ENCODE measurements around the gene SLC35E1. TPM values are rescaled to one million over a fixed set of nuclear protein-coding genes. Genes with fewer than 3 reads are reported as not detected.
A peak's percentile ranks its signal among the peaks of the same experiment; 100 is the strongest.

Gene SLC35E1
- total and polyA plus RNA-seq, 2 of the 13 experiments (the other 11 are each of a cell fraction or from before 2014, with no cell fraction given) = 21.2 to 46.5 TPM

DNA sequence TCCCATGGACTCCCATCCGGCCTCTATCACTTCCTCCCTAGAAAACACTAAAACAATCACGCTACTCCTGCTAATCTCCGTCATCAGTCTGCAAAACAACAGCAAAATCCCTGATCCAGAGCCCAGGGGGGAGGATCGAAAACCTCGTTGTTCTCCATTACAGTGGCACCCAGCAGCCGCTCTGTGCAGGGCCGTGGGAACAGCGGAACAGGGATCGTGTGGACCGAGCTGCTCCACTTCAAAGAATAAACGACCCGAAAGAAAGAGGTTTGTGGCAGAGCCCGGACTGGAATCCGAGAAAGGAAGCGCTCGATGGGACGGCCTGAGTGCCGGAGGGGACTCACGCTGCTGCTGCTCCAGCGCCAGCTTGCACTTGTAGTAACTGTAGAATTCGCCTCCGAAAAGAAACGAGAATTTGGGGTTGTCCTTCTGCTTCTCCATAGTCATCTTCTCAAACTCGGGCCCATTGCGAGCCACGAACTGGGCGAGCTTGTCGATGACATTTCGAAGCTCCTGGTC lies 30.6 kb downstream of the SLC35E1 start:
- ChIA-PET POLR2A (interaction anchor here (0.9 kb wide), 1 partner anchor 45 kb away, joined by 4 read pairs; the partner anchor contains the start of genes C19orf44 and CALR3), CTCF (ENCODE audit: low intra/inter-chr PET ratio, low total read pairs) (no interaction called here)
- Histone ChIP-seq H3K4me1 (ENCODE audit: insufficient read depth, low read length) (peaks cover 32% of the 10 kb centered on the region), H3K36me3 (replicated peaks in 1 of 2; ENCODE audit: control insufficient read depth in 1 of 2, insufficient read depth in 2 of 2, low read length in 2 of 2) (peaks cover 10 to 25% of the 10 kb centered on the region in 2 experiments), H4K20me1 (ENCODE audit: insufficient read depth, low read length) (peaks cover 21% of the 10 kb centered on the region), H3K27me3 (ENCODE audit: control insufficient read depth in 1 of 2, insufficient read depth in 2 of 2, low read length in 2 of 2) (no peaks in the 10 kb centered on the region; a peak in 1 of 5 replicates), H3K79me2 (ENCODE audit: insufficient read depth, low read length) (peaks cover 59% of the 10 kb centered on the region), H3K4me2 (ENCODE audit: low read depth, low read length) (peak overlapping the region; percentile 85), H3K9ac (ENCODE audit: insufficient read depth, low read depth, low read length) (peak overlapping the region; percentile 96), H3K4me3 (replicated peaks in 1 of 3; ENCODE audit: insufficient read depth in 1 of 3, low read depth in 2 of 3, low read length in 3 of 3) (peak overlapping the region; percentile 86 to 99 (median 96)), H2AFZ (ENCODE audit: low read length) (no peak overlapping the region), H3K27ac (ENCODE audit: extremely low read length, insufficient read depth, low read length) (peak overlapping the region; percentile 87), H3K9me3 (ENCODE audit: low read length) (no peaks in the 10 kb centered on the region)
- TSS peak; percentile 85 for BruUV-seq (replicated peaks)
- DNase-seq (ENCODE audit: low spot score) = no peak
- intact Hi-C loops (cut with micrococcal nuclease; ENCODE audit: unreplicated experiment) (no loop called here), in situ Hi-C loops (cut with HindIII; ENCODE audit: extremely low pct_ligation_motif_present, low pct_unique_long_range_greater_than_20kb) (no loop called here)
- no peak for FAIRE-seq
- ATAC-seq = peak; percentile 4; the same call in 2 of the 3 replicates
- 1% methylated on average over 16 of the region's 29 CpGs for WGBS (ENCODE audit: low lambda C conversion rate)
- TF ChIP-seq ARNT (IDR thresholded peaks at IDR 0.05) (no peak), ETS1 (CRISPR knock-in tag; IDR thresholded peaks at IDR 0.05) (no peak), PRDM15 (CRISPR knock-in tag; IDR thresholded peaks at IDR 0.05) (peak; percentile 86), ZNF800 (CRISPR knock-in tag; IDR thresholded peaks at IDR 0.05) (0 out of 2 replicates have a peak, but pooled peaks have one; percentile 8), ZNF775 (CRISPR knock-in tag; IDR thresholded peaks at IDR 0.05; ENCODE audit: borderline replicate concordance) (0 out of 2 replicates have a peak, but pooled peaks have one; percentile 3), ZNF589 (CRISPR knock-in tag; conservative IDR thresholded peaks at IDR 0.05) (0 out of 2 replicates have a peak, but pooled peaks have one; percentile 31), ZNF333 (CRISPR knock-in tag; IDR thresholded peaks at IDR 0.05; ENCODE audit: borderline replicate concordance) (no peak), ZNF33B (CRISPR knock-in tag; IDR thresholded peaks at IDR 0.05) (0 out of 2 replicates have a peak, but pooled peaks have one; percentile 5), ZNF788 (CRISPR knock-in tag; IDR thresholded peaks at IDR 0.05; ENCODE audit: borderline replicate concordance) (no peak), ZNF816 (CRISPR knock-in tag; IDR thresholded peaks at IDR 0.05; ENCODE audit: borderline replicate concordance) (no peak), ZNF468 (CRISPR knock-in tag; IDR thresholded peaks at IDR 0.05) (0 out of 2 replicates have a peak, but pooled peaks have one; percentile 23), ZNF543 (CRISPR knock-in tag; IDR thresholded peaks at IDR 0.05) (0 out of 2 replicates have a peak, but pooled peaks have one; percentile 6), CREBL2 (CRISPR knock-in tag; IDR thresholded peaks at IDR 0.05; ENCODE audit: borderline replicate concordance) (no peak)
- TF ChIP-seq, protein P1, sequence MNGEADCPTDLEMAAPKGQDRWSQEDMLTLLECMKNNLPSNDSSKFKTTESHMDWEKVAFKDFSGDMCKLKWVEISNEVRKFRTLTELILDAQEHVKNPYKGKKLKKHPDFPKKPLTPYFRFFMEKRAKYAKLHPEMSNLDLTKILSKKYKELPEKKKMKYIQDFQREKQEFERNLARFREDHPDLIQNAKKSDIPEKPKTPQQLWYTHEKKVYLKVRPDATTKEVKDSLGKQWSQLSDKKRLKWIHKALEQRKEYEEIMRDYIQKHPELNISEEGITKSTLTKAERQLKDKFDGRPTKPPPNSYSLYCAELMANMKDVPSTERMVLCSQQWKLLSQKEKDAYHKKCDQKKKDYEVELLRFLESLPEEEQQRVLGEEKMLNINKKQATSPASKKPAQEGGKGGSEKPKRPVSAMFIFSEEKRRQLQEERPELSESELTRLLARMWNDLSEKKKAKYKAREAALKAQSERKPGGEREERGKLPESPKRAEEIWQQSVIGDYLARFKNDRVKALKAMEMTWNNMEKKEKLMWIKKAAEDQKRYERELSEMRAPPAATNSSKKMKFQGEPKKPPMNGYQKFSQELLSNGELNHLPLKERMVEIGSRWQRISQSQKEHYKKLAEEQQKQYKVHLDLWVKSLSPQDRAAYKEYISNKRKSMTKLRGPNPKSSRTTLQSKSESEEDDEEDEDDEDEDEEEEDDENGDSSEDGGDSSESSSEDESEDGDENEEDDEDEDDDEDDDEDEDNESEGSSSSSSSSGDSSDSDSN (CRISPR knock-in tag; IDR thresholded peaks at IDR 0.05) = no peak

Measured in HepG2 (cell line).